Measurements from ENCODE around the gene ZSWIM4.
"Not testable (repeated sequence)": the region's sequence is repeated elsewhere in the genome, so short reads cannot be mapped to it uniquely, and the experiment has no call there.

The ZSWIM4 gene

GRCh38 chr19:13778847-13779246 lies 16.4 kb upstream of the ZSWIM4 start:
- DNase-seq, result no peak

GRCh38 chr19:13779794-13780193 lies 15.4 kb upstream of the ZSWIM4 start:
- DNase-seq, result not testable (repeated sequence)

GRCh38 chr19:13781547-13781946 lies 13.7 kb upstream of the ZSWIM4 start:
- no peak for DNase-seq

- DNase-seq, result no peak
Observed at GRCh38 chr19:13782537-13782936, 12.7 kb upstream of the ZSWIM4 start.

- DNase-seq, result no peak
Observed at GRCh38 chr19:13783565-13784500, 11.4 kb upstream of the ZSWIM4 start.

GRCh38 chr19:13784731-13785452 lies 10.4 kb upstream of the ZSWIM4 start:
- no peak for DNase-seq

GRCh38 chr19:13788991-13789390 lies 6.3 kb upstream of the ZSWIM4 start:
- DNase-seq, result no peak

- DNase-seq, result no peak
Observed at GRCh38 chr19:13790354-13790753, 4.9 kb upstream of the ZSWIM4 start.

- DNase-seq, result not testable (repeated sequence)
Observed at GRCh38 chr19:13793317-13793716, 1.9 kb upstream of the ZSWIM4 start.

- no peak for DNase-seq
Observed at GRCh38 chr19:13794398-13794756, 866 bp upstream of the ZSWIM4 start.

- no peak for DNase-seq
Observed at GRCh38 chr19:13795595-13796300, 505 bp downstream of the ZSWIM4 start.

- DNase-seq, result no peak
Observed at GRCh38 chr19:13796301-13797057, 1.2 kb downstream of the ZSWIM4 start.

- DNase-seq, result no peak
Observed at GRCh38 chr19:13797058-13797440, 1.8 kb downstream of the ZSWIM4 start.

GRCh38 chr19:13797870-13798269 lies 2.6 kb downstream of the ZSWIM4 start:
- no peak for DNase-seq

GRCh38 chr19:13799669-13800068 lies 4.4 kb downstream of the ZSWIM4 start:
- DNase-seq, result no peak

- DNase-seq, result no peak
Observed at GRCh38 chr19:13803038-13803437, 7.8 kb downstream of the ZSWIM4 start.

- no peak for DNase-seq
Observed at GRCh38 chr19:13804830-13805683, 9.8 kb downstream of the ZSWIM4 start.

GRCh38 chr19:13806728-13807127 lies 11.5 kb downstream of the ZSWIM4 start:
- DNase-seq, result no peak

GRCh38 chr19:13807421-13808021 lies 12.3 kb downstream of the ZSWIM4 start:
- no peak for DNase-seq

GRCh38 chr19:13808856-13809255 lies 13.6 kb downstream of the ZSWIM4 start:
- no peak for DNase-seq

GRCh38 chr19:13812544-13812943 lies 17.3 kb downstream of the ZSWIM4 start:
- no peak for DNase-seq
